Activated CD4-positive, alpha-beta T cell treated with anti-CD3 and anti-CD28 coated beads, Interleukin-2, Interleukin-4, amounts not matched to agents 100 ng/mL and 50 ng/mL, durations not matched to agents 16 hours and 8 hours (primary cell): ENCODE data around the gene NEU4.
"Not testable (repeated sequence)": the region's sequence is repeated elsewhere in the genome, so short reads cannot be mapped to it uniquely, and the experiment has no call there.

Experiments
- DNase-seq: peaks from one replicate; pipeline ENCODE4 v3.0.0-alpha.2; 2020; ENCODE audit warnings: low spot score

Gene NEU4

GRCh38 chr2:241814393-241814642, 5.3 kb downstream of the NEU4 start:
- DNase-seq: no peak

GRCh38 chr2:241814643-241815476, 5.9 kb downstream of the NEU4 start:
- no peak for DNase-seq

- no peak for DNase-seq
Observed at GRCh38 chr2:241815477-241816430, 6.8 kb downstream of the NEU4 start.

GRCh38 chr2:241816431-241817121, 7.6 kb downstream of the NEU4 start:
- no peak for DNase-seq

GRCh38 chr2:241817126-241817820, 8.3 kb downstream of the NEU4 start:
- DNase-seq: no peak

- DNase-seq: not testable (repeated sequence)
Observed at GRCh38 chr2:241817821-241818215, 8.8 kb downstream of the NEU4 start.

- no peak for DNase-seq
Observed at GRCh38 chr2:241818229-241818942, 9.4 kb downstream of the NEU4 start.

- no peak for DNase-seq
Observed at GRCh38 chr2:241818943-241819270, 9.9 kb downstream of the NEU4 start.

- DNase-seq: not testable (repeated sequence)
Observed at GRCh38 chr2:241819947-241820624, 11.1 kb downstream of the NEU4 start.

GRCh38 chr2:241820625-241821384, 11.8 kb downstream of the NEU4 start:
- DNase-seq: no peak

- DNase-seq: no peak
Observed at GRCh38 chr2:241821460-241822263, 12.7 kb downstream of the NEU4 start.

GRCh38 chr2:241822264-241822623, 13.3 kb downstream of the NEU4 start:
- DNase-seq: no peak

- DNase-seq: not testable (repeated sequence)
Observed at GRCh38 chr2:241823531-241824437, 14.8 kb downstream of the NEU4 start.

GRCh38 chr2:241827394-241827793, 18.4 kb downstream of the NEU4 start:
- no peak for DNase-seq

GRCh38 chr2:241833101-241833663, 24.2 kb downstream of the NEU4 start:
- DNase-seq: no peak

- DNase-seq: not testable (repeated sequence)
Observed at GRCh38 chr2:241833756-241834526, 24.9 kb downstream of the NEU4 start.
